ENCODE results near the gene TAF1C. TPM values are rescaled to one million over a fixed set of nuclear protein-coding genes. Genes with fewer than 3 reads are reported as not detected.

TAF1C gene
- total and polyA plus RNA-seq, 2 of the 8 experiments (the other 6 are each of a cell fraction or from before 2014, with no cell fraction given), result 44.6 to 63.8 TPM

- CTCF ChIA-PET (ENCODE audit: partially characterized antibody), result interaction anchor here (1.9 kb wide), 1 partner anchor 36 kb away, joined by 6 read pairs; no protein-coding TSS in a partner anchor
- H3K9ac ChIP-seq (replicated peaks in 1 of 4; ENCODE audit: extremely low read depth in 1 of 4, low read depth in 3 of 4, low read length in 3 of 4), result no peak overlapping the region
- no peaks in the 10 kb centered on the region for H3K9me3 ChIP-seq (ENCODE audit: insufficient read depth in 2 of 2, low read depth in 1 of 2, low read length in 1 of 2)
- no peak overlapping the region for H2BK12ac ChIP-seq (ENCODE audit: low read depth, low read length)
- no peak overlapping the region for H2BK20ac ChIP-seq (ENCODE audit: low read length)
- H3K4me1 ChIP-seq (replicated peaks in 1 of 4; ENCODE audit: control insufficient read depth in 3 of 4, insufficient read depth in 4 of 4, low read length in 3 of 4), result peaks cover 0 to 12% (median 6%) of the 10 kb centered on the region in 4 experiments; a peak in 6 of 7 replicates
- TF ChIP-seq KDM1A (IDR thresholded peaks at IDR 0.05; ENCODE audit: borderline replicate concordance, low read length), result peak; percentile 64; the same call in 1 of the 2 replicates
- no peak for TF ChIP-seq CBX5 (IDR thresholded peaks at IDR 0.05; ENCODE audit: low read depth, low read length)
- no peak overlapping the region for H3K4ac ChIP-seq (replicated peaks; ENCODE audit: insufficient read length, low read depth, low read length)
- H2BK15ac ChIP-seq (ENCODE audit: low read length), result no peak overlapping the region
- FAIRE-seq, result no peak
- H3K27me3 ChIP-seq (replicated peaks in 1 of 4; ENCODE audit: control insufficient read depth in 3 of 4, extremely low read depth in 1 of 4, insufficient read depth in 3 of 4, low read length in 3 of 4), result no peaks in the 10 kb centered on the region
- H2AFZ ChIP-seq (ENCODE audit: low read length), result no peak overlapping the region
- H4K91ac ChIP-seq (replicated peaks; ENCODE audit: insufficient read length, low read length), result no peak overlapping the region
- DNase-seq (ENCODE audit: low read depth in 1 of 2, low spot score in 2 of 2), result no peak
- no peak overlapping the region for H3K23ac ChIP-seq (ENCODE audit: insufficient read length)
- H4K8ac ChIP-seq (ENCODE audit: extremely low read depth, insufficient read depth, low read length), result no peak overlapping the region
- H3K79me1 ChIP-seq (ENCODE audit: low read depth, low read length), result no peaks in the 10 kb centered on the region
- H2BK120ac ChIP-seq (replicated peaks; ENCODE audit: low read depth, low read length), result no peak overlapping the region
- POLR2A ChIA-PET (ENCODE audit: partially characterized antibody), result no interaction called here
- no peak overlapping the region for H3K14ac ChIP-seq (ENCODE audit: insufficient read length)
- H4K20me1 ChIP-seq (replicated peaks in 1 of 2; ENCODE audit: control insufficient read depth in 1 of 2, insufficient read depth in 2 of 2, low read length in 2 of 2), result no peaks in the 10 kb centered on the region
- H3K79me2 ChIP-seq (ENCODE audit: control insufficient read depth in 1 of 2, insufficient read depth in 2 of 2, low read length in 2 of 2), result no peaks in the 10 kb centered on the region
- H3K4me3 ChIP-seq (ENCODE audit: extremely low read depth in 1 of 4, insufficient read depth in 2 of 4, low read depth in 3 of 4, low read length in 4 of 4), result no peak overlapping the region
- H3K27ac ChIP-seq (ENCODE audit: low read depth, low read length), result no peak overlapping the region
- no peak overlapping the region for H3K56ac ChIP-seq (replicated peaks; ENCODE audit: insufficient read length, low read depth, low read length)
- no peak overlapping the region for H4K5ac ChIP-seq (ENCODE audit: insufficient read length, low read depth, low read length)
- no peaks in the 10 kb centered on the region for H3K36me3 ChIP-seq (ENCODE audit: control insufficient read depth in 2 of 4, insufficient read depth in 4 of 4, low read length in 3 of 4)
- H2BK5ac ChIP-seq (ENCODE audit: low read depth, low read length), result no peak overlapping the region
- no peak overlapping the region for H3K4me2 ChIP-seq (ENCODE audit: insufficient read depth in 1 of 2, low read depth in 2 of 2, low read length in 2 of 2)
- H3K18ac ChIP-seq (ENCODE audit: extremely low read depth, low read length), result no peak overlapping the region
- 96% methylated on average over 3 of the region's 3 CpGs; no CpG with 5 or more reads in 1 of the 2 experiments for WGBS, 2 experiments (ENCODE audit: extremely low coverage in 1 of 2, insufficient coverage in 1 of 2, insufficient read length in 1 of 2, insufficient replicate concordance in 2 of 2, low coverage in 1 of 2, low lambda C conversion rate in 2 of 2, missing lambda C conversion rate in 1 of 2)
- H2AK5ac ChIP-seq (ENCODE audit: low read depth, low read length), result no peak overlapping the region
- no peaks in the 10 kb centered on the region for H3K23me2 ChIP-seq (ENCODE audit: low read depth, low read length)
Measured at GRCh38 chr16:84225126-84225525, 38.3 kb upstream of the TAF1C start.
